GM18507 (cell line): ENCODE results near the gene LRCOL1.
A peak's percentile ranks its signal among the peaks of the same experiment; 100 is the strongest.

Experiments
- DNase-seq: peaks from one replicate; pipeline ENCODE4 v3.0.0; 2011; ENCODE audit warnings: low read depth; ENCODE audit not compliant: insufficient read length; ENCODE audit errors: extremely low spot score
- FAIRE-seq: peaks from 2 replicates; lab custom pipeline; 2011; peaks lifted over from hg19 to GRCh38; lab: Jason Lieb, UNC

LRCOL1 gene

DNA sequence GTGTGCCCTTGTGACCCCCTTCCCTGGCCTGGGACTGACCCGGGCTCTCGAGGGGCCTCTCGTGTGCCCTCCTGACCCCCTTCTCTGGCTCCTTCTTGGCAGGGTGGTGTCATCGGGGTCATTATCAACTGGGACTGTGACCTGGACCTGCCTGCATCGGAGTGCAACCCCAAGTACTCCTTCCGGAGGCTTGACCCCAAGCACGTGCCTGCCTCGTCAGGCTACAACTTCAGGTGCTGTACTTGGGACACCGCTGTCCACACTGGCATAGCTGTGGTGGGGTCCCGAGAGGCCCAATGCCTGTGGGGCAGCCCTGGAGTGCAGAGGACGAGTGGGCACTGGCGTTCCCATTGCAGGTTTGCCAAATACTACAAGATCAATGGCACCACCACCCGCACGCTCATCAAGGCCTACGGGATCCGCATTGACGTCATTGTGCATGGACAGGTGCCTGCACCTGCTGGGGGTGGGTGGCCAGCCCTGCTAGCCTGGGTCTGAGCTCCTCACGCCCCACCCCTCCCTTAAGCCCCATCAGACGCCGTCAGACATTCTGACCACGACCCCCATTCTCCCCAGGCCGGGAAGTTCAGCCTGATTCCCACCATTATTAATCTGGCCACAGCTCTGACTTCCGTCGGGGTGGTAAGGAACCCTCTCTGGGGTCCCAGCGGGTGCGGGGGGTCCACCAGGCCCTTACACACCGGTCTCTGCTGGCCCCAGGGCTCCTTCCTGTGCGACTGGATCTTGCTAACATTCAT, 10.7 kb upstream of the LRCOL1 start:
- FAIRE-seq: no peak
- no peak for DNase-seq

DNA sequence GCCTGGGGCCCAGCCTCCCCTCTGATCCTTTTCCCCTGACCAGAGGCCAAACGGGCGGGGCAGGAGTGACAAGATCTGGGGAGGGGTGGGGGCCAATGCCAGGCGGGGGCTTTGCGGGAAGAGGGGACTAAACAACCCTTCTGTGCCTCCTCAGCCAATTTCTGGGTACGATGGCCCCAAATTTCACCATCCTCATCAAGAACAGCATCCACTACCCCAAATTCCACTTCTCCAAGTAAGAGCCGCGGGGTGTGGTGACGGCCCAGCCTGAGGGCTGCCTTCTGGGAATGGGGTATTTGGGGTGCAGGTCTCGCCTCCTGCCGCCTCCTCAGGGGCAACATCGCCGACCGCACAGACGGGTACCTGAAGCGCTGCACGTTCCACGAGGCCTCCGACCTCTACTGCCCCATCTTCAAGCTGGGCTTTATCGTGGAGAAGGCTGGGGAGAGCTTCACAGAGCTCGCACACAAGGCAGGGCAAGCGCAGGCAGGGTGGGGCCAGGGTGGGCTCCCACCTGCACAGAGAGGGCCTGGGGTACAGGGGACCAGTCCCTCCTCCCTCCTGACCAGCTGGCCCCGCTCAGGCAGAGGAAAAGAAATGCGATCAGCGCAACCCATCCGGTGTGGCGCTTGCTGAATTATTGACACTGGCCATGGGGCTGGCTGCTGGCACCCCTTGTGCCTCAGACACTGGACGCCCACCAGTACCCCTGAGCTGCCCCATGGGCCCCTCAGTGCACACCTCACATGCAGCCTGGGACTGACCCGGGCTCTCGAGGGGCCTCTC, 9.9 kb upstream of the LRCOL1 start:
- FAIRE-seq: no peak
- no peak for DNase-seq

DNA sequence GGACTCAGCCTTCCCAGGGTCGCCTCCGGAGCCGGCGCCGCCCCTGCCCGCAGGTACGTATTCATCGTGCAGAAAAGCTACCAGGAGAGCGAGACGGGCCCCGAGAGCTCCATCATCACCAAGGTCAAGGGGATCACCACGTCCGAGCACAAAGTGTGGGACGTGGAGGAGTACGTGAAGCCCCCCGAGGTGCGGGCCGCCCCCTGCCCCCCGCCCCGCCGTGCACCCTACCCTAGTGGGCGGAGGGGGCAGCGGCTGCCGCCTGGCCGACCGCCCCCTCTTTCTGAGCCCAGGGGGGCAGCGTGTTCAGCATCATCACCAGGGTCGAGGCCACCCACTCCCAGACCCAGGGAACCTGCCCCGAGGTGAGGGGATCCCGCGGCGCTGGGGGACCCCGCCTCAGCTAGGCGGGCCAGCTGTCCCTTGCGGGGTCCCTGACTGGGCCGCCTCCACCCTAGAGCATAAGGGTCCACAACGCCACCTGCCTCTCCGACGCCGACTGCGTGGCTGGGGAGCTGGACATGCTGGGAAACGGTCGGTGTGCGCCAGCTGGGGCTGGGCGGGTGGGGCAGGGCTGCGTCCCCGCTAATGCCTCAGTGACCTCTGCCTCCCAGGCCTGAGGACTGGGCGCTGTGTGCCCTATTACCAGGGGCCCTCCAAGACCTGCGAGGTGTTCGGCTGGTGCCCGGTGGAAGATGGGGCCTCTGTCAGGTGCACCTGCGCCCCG, 9.2 kb upstream of the LRCOL1 start:
- DNase-seq: no peak
- no peak for FAIRE-seq

GRCh38 chr12:132619071-132619385, 8.6 kb upstream of the LRCOL1 start:
- DNase-seq (no peak), FAIRE-seq (no peak)

DNA sequence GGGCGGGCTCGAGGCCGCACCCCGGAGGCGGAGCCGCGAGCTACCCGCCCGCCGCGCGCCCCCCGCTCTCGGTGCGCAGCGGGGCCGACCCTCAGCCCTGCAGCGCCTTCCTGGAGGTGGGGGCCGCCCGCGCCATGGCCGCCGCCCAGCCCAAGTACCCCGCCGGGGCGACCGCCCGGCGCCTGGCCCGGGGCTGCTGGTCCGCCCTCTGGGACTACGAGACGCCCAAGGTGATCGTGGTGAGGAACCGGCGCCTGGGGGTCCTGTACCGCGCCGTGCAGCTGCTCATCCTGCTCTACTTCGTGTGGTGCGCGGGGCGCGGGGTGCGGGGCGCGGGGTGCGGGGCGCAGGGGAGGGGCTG, 8.3 kb upstream of the LRCOL1 start, which contains the start of gene P2RX2:
Gene P2RX2, plus strand, starts transcription at position 94 of the 361 bp plus-strand sequence. Its CDS starts 41 bp downstream, at position 135.
- FAIRE-seq: no peak
- no peak for DNase-seq

DNA sequence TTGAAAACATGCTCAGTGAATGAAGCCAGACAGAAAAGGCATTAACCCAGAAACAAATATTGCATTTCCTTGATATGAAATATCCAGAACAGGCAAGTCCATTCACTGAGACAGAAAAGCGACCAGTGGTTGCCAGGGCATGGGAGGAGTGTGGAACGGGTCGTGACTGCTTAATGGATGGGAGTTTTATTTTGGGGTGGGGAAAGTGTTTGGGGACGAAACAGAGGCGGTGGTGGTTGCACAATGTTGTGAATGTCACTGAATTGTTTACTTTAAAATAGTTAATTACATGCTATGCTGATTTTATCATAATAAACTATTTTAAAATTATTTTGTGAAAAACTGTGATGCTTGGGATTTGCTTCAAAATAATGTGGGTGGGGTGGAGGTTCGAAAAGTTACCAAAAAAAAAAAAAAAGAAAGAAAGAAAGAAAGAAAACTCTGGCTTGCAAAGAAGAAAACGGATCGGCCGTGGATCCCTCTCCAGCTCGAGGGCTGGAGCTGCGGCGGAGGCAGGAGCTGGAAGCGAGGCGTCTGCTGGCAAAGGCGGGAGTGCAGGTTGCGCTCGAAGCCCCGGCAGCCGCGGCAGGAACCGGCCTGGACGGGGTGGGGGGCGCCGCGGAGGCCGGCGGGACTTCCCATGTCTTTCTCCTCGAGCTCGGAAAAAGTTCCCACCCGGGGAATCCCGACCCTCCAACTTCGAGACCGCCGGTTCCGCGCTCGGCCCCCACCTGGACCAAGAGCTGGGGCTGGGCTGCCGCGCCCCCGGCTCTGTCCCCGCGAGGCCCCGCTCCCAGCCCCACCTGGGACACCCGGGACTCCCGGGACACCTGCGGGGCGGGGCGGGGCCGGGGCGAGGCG, 7.7 kb upstream of the LRCOL1 start:
- DNase-seq: no peak
- FAIRE-seq: no peak

DNA sequence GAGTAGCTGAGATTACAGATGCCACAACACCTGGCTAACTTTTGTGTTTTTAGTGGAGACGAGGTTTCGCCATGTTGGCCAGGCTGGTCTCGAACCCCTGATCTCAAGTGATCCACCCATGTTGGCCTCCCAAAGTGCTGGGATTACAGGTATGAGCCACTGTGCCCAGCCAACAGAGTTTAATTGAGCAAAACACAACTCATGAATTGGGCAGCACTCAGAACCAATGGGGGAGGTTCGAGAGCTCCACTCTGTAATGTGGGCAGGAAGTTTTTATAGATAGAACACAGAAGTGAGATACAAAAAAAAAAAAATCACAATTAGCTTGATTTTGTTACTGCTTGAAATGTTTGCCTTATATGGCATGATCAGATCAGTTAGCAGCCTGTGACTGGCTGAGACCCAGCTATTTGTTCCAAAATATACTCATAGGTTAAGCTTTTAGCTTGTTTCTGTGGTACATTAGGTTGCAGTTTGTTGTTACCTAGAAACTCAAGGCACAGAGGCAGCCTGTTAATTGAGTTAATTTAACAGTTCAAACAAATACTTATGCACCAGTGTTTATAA, 6.8 kb upstream of the LRCOL1 start:
- FAIRE-seq: no peak
- no peak for DNase-seq

GRCh38 chr12:132615579-132616038, 5.2 kb upstream of the LRCOL1 start:
- DNase-seq (no peak), FAIRE-seq (no peak)

- FAIRE-seq: peak; percentile 94
Observed at GRCh38 chr12:132614861-132615578, 4.6 kb upstream of the LRCOL1 start.

DNA sequence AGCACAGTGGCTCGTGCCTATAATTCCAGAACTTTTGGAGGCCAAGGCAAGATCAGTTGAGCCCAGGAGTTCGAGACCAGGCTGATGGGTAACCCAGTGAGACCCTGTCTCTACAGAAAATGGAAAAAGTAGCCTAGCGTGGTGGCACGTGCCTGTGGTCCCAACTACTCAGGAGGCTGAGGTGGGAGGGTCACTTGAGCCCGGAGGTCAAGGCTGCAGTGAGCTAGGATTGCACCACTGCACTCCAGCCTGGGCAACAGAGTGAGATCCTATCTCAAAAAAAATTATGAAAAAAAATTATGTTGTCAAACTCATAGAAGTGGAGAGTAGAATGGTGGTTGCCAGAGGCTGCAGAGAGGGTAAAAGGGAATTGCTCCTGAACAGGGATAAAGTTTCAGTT, 3.6 kb upstream of the LRCOL1 start:
- FAIRE-seq (no peak), DNase-seq (no peak)

More at GRCh38 chr12:132614861-132615578, 4.6 kb upstream of the LRCOL1 start:
- DNase-seq: peak; percentile 62

GRCh38 chr12:132611620-132612019, 1.2 kb upstream of the LRCOL1 start:
- DNase-seq (no peak), FAIRE-seq (no peak)

DNA sequence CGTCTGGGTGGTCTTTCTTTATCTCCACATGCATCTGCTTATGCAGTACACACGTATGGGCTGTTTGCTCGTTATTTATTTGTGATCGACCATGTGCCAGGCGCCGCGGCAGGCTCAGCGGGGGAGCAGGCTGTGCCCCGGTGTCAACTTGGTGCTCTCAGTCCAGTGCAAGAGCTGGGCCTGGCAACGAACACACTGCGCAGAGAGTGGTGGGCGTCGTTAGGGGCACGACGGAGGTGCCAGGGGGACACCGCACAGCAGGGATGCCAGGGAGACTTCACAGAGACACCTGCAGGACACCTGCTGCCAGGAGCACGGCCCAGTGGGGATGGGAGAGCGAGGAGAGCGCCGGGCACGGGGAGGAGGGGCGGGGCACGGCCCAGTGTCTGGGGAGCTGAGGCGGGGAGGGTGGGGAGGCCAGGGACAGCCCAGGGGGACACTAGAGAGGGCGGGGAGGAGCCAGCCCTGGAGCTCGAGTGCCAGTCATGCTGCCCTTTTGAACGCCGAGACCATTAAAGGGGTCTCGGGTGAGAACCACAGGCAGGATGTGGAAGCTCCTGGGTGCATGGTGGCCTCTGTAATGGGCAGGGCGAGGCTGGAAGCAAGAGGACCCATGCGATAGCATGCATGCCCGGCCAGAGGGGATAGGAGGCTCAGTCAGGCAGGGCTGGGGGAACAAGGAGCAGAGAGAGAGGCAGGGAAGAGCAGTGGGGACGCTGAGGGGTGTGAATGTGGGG, 652 bp upstream of the LRCOL1 start:
- no peak for DNase-seq
- FAIRE-seq: no peak

GRCh38 chr12:132608231-132609171, 1.9 kb downstream of the LRCOL1 start:
- FAIRE-seq: no peak
- DNase-seq: no peak

- FAIRE-seq (no peak), DNase-seq (no peak)
Observed at GRCh38 chr12:132606927-132607326, 3.5 kb downstream of the LRCOL1 start.

GRCh38 chr12:132606466-132606865, 3.9 kb downstream of the LRCOL1 start:
- FAIRE-seq (no peak), DNase-seq (no peak)

- FAIRE-seq: no peak
- DNase-seq: no peak
Observed at GRCh38 chr12:132605892-132606291, 4.5 kb downstream of the LRCOL1 start.
